Osteocyte (in vitro differentiated cells): ENCODE data around the gene NCOA4. TPM values are rescaled to one million over a fixed set of nuclear protein-coding genes. Genes with fewer than 3 reads are reported as not detected.
"Not testable (repeated sequence)": the region's sequence is repeated elsewhere in the genome, so short reads cannot be mapped to it uniquely, and the experiment has no call there.

ENCODE experiments used
- DNase-seq: peaks from one replicate; pipeline ENCODE4 v3.0.0; 2021; ENCODE audit warnings: mixed read lengths; ENCODE audit not compliant: unreplicated experiment; ENCODE audit errors: extremely low spot score
- H3K27ac Mint-ChIP-seq: one replicate; pipeline ENCODE4 v1.8.0; 2021; ENCODE audit warnings: mild to moderate bottlenecking, mixed read lengths; ENCODE audit not compliant: unreplicated experiment
- H3K27me3 Mint-ChIP-seq: one replicate; pipeline ENCODE4 v1.8.0; 2021; ENCODE audit warnings: mixed read lengths; ENCODE audit not compliant: unreplicated experiment
- H3K36me3 Mint-ChIP-seq: one replicate; pipeline ENCODE4 v1.8.0; 2021; ENCODE audit warnings: mixed read lengths; ENCODE audit not compliant: unreplicated experiment
- H3K4me1 Mint-ChIP-seq: one replicate; pipeline ENCODE4 v1.8.0; 2021; ENCODE audit warnings: mixed read lengths; ENCODE audit not compliant: unreplicated experiment
- H3K4me3 Mint-ChIP-seq: one replicate; pipeline ENCODE4 v1.8.0; 2021; ENCODE audit warnings: mild to moderate bottlenecking, moderate library complexity, mixed read lengths; ENCODE audit not compliant: unreplicated experiment
- H3K9me3 Mint-ChIP-seq: one replicate; pipeline ENCODE4 v1.8.0; 2021; ENCODE audit warnings: mixed read lengths; ENCODE audit not compliant: unreplicated experiment
- total RNA-seq: library from RNA; stranded (reverse); gene quantifications from 2 replicates; pipeline ENCODE4 v1.2.1, GENCODE V29; 2021

Gene NCOA4
- total RNA-seq, 1 donor from 2014 or later, result 106 TPM

DNA sequence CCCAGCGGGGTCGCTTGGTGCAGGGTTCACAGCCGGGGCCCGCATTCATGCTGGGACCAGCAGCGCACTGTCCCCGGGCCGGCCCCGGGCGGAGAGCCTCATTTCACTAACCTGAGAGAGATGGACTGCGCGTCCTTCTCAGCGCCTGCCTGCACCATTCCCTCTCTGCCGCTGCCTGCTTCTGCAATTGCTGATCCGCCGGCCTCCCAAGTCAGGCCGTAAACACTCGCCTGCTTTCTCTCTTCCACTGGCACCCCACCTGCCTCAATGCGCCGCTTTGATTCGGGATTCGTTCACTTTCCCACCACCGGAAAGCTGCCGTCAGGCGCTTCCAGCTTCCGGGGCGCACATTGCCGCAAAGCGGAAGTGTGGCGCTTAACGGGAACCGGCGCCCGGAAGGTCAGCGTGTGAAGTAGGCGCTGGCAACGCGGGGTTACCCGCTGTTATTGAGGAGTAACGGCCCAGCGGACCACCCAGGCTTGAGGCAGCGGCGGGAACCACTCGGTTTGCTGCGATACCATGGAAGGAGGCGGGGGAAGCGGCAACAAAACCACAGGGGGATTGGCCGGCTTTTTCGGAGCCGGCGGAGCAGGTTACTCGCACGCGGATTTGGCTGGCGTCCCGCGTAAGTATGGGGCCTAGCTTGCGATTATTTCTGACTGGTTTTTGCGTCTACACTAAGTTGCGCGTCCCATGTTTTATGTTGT lies 58.2 kb downstream of the NCOA4 start, which contains the start of gene TIMM23:
TSS of gene TIMM23 (plus strand) at position 384 of the 707 bp plus-strand sequence. CDS start at position 520, 136 bp downstream.
- H3K9me3 Mint-ChIP-seq, H3K36me3 Mint-ChIP-seq, H3K27me3 Mint-ChIP-seq: not testable (repeated sequence)
- peak; percentile 93 for DNase-seq
- Mint-ChIP-seq H3K27ac (peak within 1 kb of the TSS; percentile 97), H3K4me1 (peaks cover 34% of the 10 kb centered on the region), H3K4me3 (peak within 1 kb of the TSS; percentile 99)

DNA sequence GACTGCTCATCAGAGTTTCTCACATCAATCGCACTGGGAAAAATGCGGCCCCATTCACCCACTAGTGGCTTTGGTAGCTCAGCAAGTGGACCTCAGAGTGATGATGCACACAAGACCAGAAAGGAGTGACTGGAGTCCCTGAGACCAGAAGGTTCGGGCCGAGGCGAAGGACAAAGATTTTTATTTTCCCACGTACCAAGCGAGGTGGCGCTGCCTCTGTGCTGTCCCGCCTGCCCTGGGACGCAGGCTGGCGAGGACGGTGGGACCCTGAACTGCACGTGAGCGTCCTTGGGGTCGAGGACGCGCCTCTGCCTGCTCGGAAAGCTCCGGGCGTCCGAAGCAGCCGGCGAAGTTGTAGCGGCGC lies 58.7 kb downstream of the NCOA4 start:
- H3K27ac Mint-ChIP-seq, result peak overlapping the region; percentile 97
- H3K4me1 Mint-ChIP-seq, result peaks cover 34% of the 10 kb centered on the region
- H3K9me3 Mint-ChIP-seq, H3K27me3 Mint-ChIP-seq, DNase-seq, H3K36me3 Mint-ChIP-seq: not testable (repeated sequence)
- H3K4me3 Mint-ChIP-seq, result peak overlapping the region; percentile 99

DNA sequence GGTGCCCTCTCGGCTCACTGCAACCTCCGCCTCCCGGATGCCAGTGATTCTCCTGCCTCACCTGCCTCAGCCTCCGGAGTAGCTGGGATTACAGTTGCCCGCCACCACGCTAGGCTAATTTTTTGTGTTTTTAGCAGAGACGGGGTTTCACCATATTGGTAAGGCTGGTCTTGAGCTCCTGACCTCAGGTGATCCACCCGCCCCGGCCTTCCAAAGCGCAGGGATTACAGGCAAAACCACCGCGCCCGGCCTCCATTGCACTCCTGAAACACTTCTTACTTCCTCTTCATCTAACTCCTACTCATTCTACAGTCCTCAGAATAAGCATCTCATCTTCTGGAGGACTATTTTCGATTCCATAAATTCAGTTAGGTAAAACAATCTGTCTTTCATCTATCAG lies 59.4 kb downstream of the NCOA4 start:
- H3K4me3 Mint-ChIP-seq, result peak overlapping the region; percentile 99
- H3K36me3 Mint-ChIP-seq, result not testable (repeated sequence)

DNA sequence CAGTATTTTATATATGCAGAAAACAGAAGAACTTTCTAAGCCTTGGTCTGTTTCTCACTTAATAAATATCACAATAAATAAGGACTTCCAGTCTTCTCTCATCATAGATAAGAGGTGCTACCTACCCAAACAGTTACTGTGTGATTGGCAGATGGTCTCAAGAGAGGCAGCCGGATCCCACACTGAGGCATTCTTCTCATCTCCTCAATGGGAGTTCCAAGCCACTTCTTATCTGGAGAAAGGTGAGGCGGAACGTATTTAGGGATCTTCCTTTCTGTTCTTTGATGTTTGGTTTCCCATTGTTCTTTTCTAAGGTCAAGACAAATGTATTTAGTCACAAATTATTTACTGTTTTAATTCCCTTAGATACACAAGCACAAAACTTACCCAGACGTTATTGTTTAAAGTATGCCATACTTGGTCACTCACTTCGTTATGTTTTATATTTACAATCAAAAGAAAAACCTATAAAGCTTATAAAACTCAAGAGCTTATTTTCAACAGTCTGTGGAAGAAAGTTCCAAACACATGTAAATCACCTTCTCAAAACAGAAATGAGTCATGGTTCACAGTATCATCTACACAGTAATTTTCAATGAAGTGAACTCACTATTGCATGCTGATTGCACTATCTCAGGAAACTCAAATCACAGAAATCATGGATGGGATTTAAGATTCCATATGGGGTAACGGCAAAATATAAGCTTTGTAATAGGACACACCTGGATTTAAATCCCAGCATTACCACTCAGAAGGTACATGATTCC lies 67.6 kb downstream of the NCOA4 start:
- H3K27me3 Mint-ChIP-seq, H3K4me3 Mint-ChIP-seq, H3K9me3 Mint-ChIP-seq, H3K4me1 Mint-ChIP-seq, DNase-seq, H3K27ac Mint-ChIP-seq, H3K36me3 Mint-ChIP-seq: not testable (repeated sequence)

More for the DNA sequence above, 59.4 kb downstream of the NCOA4 start:
- not testable (repeated sequence) for H3K27me3 Mint-ChIP-seq, H3K27ac Mint-ChIP-seq, H3K9me3 Mint-ChIP-seq, DNase-seq
- H3K4me1 Mint-ChIP-seq, result peaks cover 34% of the 10 kb centered on the region

DNA sequence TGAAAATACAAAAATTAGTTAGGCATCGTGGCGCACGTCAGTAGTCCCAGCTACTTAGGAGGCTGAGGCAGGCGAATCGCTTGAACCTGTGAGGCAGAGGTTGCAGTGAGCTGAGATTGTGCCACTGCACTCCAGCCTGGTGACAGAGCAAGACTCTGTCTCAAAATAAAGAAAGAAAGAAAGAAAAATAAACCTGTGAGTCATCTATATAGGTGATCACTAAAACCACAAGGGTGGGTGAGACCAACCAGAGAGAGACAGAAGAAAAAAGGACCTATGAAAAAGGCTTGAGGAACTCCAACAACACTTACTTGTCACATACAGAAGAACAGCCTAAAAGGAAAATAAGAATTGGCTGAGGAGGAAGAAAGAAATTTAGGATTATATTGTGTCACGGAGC lies 72.5 kb downstream of the NCOA4 start:
- not testable (repeated sequence) for H3K27ac Mint-ChIP-seq, H3K9me3 Mint-ChIP-seq, H3K36me3 Mint-ChIP-seq, H3K4me3 Mint-ChIP-seq, H3K4me1 Mint-ChIP-seq, H3K27me3 Mint-ChIP-seq, DNase-seq

DNA sequence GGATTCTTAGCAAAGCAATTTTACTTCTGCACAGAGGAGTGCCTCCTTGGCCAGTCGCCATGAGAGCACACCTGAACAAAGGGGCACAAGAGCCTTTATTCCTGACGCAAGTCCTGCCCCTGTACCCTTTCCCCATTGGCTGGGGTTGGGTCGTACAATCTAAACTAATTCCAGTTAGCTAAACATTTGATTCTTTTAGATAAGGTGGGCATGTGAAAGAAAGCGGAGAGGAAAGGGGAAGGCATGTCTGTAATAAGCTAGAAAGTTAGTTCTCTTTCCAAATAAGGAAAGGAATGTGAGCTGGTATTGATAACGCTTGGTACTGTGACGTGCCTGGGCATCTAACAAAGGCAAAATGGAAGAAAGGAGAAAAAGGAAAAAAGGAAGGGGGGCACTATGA lies 73.8 kb downstream of the NCOA4 start:
- not testable (repeated sequence) for H3K27ac Mint-ChIP-seq, H3K4me1 Mint-ChIP-seq, DNase-seq, H3K4me3 Mint-ChIP-seq, H3K27me3 Mint-ChIP-seq, H3K36me3 Mint-ChIP-seq, H3K9me3 Mint-ChIP-seq

Other genes with a start within 250 kb of the NCOA4 start
- gene AGAP4, start 183.1 kb downstream of the NCOA4 start, total RNA-seq, result 13.1 and 16.7 TPM in 2 replicates
- 61.1 and 64.0 TPM in 2 replicates for gene TIMM23, start 58.1 kb downstream of the NCOA4 start, total RNA-seq
- not detected in 2 replicates for gene MSMB, start 15.6 kb upstream of the NCOA4 start, total RNA-seq